Dendritic cell treated with granulocyte-macrophage colony-stimulating factor and Interleukin-4, amounts not matched to agents 40 ng/mL and 50 ng/mL, for 4 days (primary cell): ENCODE data around the gene SCN3B.

Experiments
- H3K27ac Mint-ChIP-seq: one replicate; pipeline ENCODE4 v1.8.0; 2022; ENCODE audit warnings: mild to moderate bottlenecking, mixed read lengths
- H3K27me3 Mint-ChIP-seq: one replicate; pipeline ENCODE4 v1.8.0; 2022; ENCODE audit warnings: mild to moderate bottlenecking, mixed read lengths
- H3K36me3 Mint-ChIP-seq: one replicate; pipeline ENCODE4 v1.8.0; 2022; ENCODE audit warnings: low read depth, mixed read lengths
- H3K4me1 Mint-ChIP-seq: one replicate; pipeline ENCODE4 v1.8.0; 2022; ENCODE audit warnings: low read depth, mixed read lengths
- H3K4me3 Mint-ChIP-seq: one replicate; pipeline ENCODE4 v1.8.0; 2022; ENCODE audit warnings: mild to moderate bottlenecking, moderate library complexity, mixed read lengths
- H3K9me3 Mint-ChIP-seq: one replicate; pipeline ENCODE4 v1.8.0; 2022; ENCODE audit warnings: mixed read lengths
- intact Hi-C: fragments of 100-400 bp; cut with micrococcal nuclease; formaldehyde crosslinking; loops from one replicate; pipeline ENCODE4 v1.15.0; 2022

The SCN3B gene

GRCh38 chr11:123584186-123584585, 70.2 kb downstream of the SCN3B start:
- no peaks in the 10 kb centered on the region for H3K9me3 Mint-ChIP-seq
- no peak overlapping the region for H3K27ac Mint-ChIP-seq
- intact Hi-C loops, result no loop called here
- no peak overlapping the region for H3K4me3 Mint-ChIP-seq
- no peaks in the 10 kb centered on the region for H3K27me3 Mint-ChIP-seq
- peaks cover 7% of the 10 kb centered on the region for H3K4me1 Mint-ChIP-seq
- H3K36me3 Mint-ChIP-seq, result peaks cover 6% of the 10 kb centered on the region

- Mint-ChIP-seq H3K4me1 (peaks cover 7% of the 10 kb centered on the region), H3K27ac (no peak overlapping the region), H3K36me3 (peaks cover 4% of the 10 kb centered on the region), H3K9me3 (no peaks in the 10 kb centered on the region), H3K27me3 (no peaks in the 10 kb centered on the region), H3K4me3 (no peak overlapping the region)
- intact Hi-C loops, result no loop called here
These were observed 71.4 kb downstream of the SCN3B start for GRCh38 chr11:123582992-123583504.

GRCh38 chr11:123581651-123582399, 72.6 kb downstream of the SCN3B start:
- no peak overlapping the region for H3K27ac Mint-ChIP-seq
- no peaks in the 10 kb centered on the region for H3K27me3 Mint-ChIP-seq
- H3K4me1 Mint-ChIP-seq, result peaks cover 13% of the 10 kb centered on the region
- intact Hi-C loops, result no loop called here
- no peaks in the 10 kb centered on the region for H3K36me3 Mint-ChIP-seq
- H3K9me3 Mint-ChIP-seq, result no peaks in the 10 kb centered on the region
- H3K4me3 Mint-ChIP-seq, result no peak overlapping the region

- Mint-ChIP-seq H3K4me3 (no peak overlapping the region), H3K27me3 (peaks cover 2% of the 10 kb centered on the region), H3K4me1 (peaks cover 22% of the 10 kb centered on the region), H3K36me3 (no peaks in the 10 kb centered on the region), H3K9me3 (no peaks in the 10 kb centered on the region), H3K27ac (no peak overlapping the region)
- intact Hi-C loops, result no loop called here
These were observed 73.7 kb downstream of the SCN3B start for GRCh38 chr11:123580557-123581275.

GRCh38 chr11:123580137-123580536, 74.3 kb downstream of the SCN3B start:
- no peak overlapping the region for H3K27ac Mint-ChIP-seq
- H3K9me3 Mint-ChIP-seq, result no peaks in the 10 kb centered on the region
- intact Hi-C loops, result no loop called here
- peaks cover 2% of the 10 kb centered on the region for H3K27me3 Mint-ChIP-seq
- no peak overlapping the region for H3K4me3 Mint-ChIP-seq
- H3K4me1 Mint-ChIP-seq, result peaks cover 22% of the 10 kb centered on the region
- H3K36me3 Mint-ChIP-seq, result no peaks in the 10 kb centered on the region

GRCh38 chr11:123579482-123579812, 75.0 kb downstream of the SCN3B start:
- no peak overlapping the region for H3K27ac Mint-ChIP-seq
- peaks cover 2% of the 10 kb centered on the region for H3K27me3 Mint-ChIP-seq
- H3K4me3 Mint-ChIP-seq, result no peak overlapping the region
- intact Hi-C loops, result no loop called here
- H3K36me3 Mint-ChIP-seq, result no peaks in the 10 kb centered on the region
- H3K9me3 Mint-ChIP-seq, result no peaks in the 10 kb centered on the region
- peaks cover 26% of the 10 kb centered on the region for H3K4me1 Mint-ChIP-seq
